Osteocyte (in vitro differentiated cells): Measurements from ENCODE around the gene CD276. TPM values are rescaled to one million over a fixed set of nuclear protein-coding genes. Genes with fewer than 3 reads are reported as not detected.

ENCODE experiments used
- DNase-seq: peaks from one replicate; pipeline ENCODE4 v3.0.0; 2021; ENCODE audit warnings: mixed read lengths; ENCODE audit not compliant: unreplicated experiment; ENCODE audit errors: extremely low spot score
- H3K27ac Mint-ChIP-seq: one replicate; pipeline ENCODE4 v1.8.0; 2021; ENCODE audit warnings: mild to moderate bottlenecking, mixed read lengths; ENCODE audit not compliant: unreplicated experiment
- H3K27me3 Mint-ChIP-seq: one replicate; pipeline ENCODE4 v1.8.0; 2021; ENCODE audit warnings: mixed read lengths; ENCODE audit not compliant: unreplicated experiment
- H3K36me3 Mint-ChIP-seq: one replicate; pipeline ENCODE4 v1.8.0; 2021; ENCODE audit warnings: mixed read lengths; ENCODE audit not compliant: unreplicated experiment
- H3K4me1 Mint-ChIP-seq: one replicate; pipeline ENCODE4 v1.8.0; 2021; ENCODE audit warnings: mixed read lengths; ENCODE audit not compliant: unreplicated experiment
- H3K4me3 Mint-ChIP-seq: one replicate; pipeline ENCODE4 v1.8.0; 2021; ENCODE audit warnings: mild to moderate bottlenecking, moderate library complexity, mixed read lengths; ENCODE audit not compliant: unreplicated experiment
- H3K9me3 Mint-ChIP-seq: one replicate; pipeline ENCODE4 v1.8.0; 2021; ENCODE audit warnings: mixed read lengths; ENCODE audit not compliant: unreplicated experiment
- CTCF ChIP-seq: fragments of 200-600 bp; sonication (generic); IDR thresholded peaks from 2 replicates; pipeline ENCODE4 v1.5.0; 2021; ENCODE audit warnings: antibody characterized with exemption, mild to moderate bottlenecking, moderate library complexity
- total RNA-seq: library from RNA; stranded (reverse); gene quantifications from 2 replicates; pipeline ENCODE4 v1.2.1, GENCODE V29; 2021

Gene CD276
- total RNA-seq, 1 donor from 2014 or later: 147 TPM

GRCh38 chr15:73711526-73711925 lies 27.3 kb downstream of the CD276 start:
- no peak overlapping the region for H3K4me3 Mint-ChIP-seq
- DNase-seq: no peak
- H3K4me1 Mint-ChIP-seq: no peaks in the 10 kb centered on the region
- H3K36me3 Mint-ChIP-seq: peaks cover 35% of the 10 kb centered on the region
- no peaks in the 10 kb centered on the region for H3K9me3 Mint-ChIP-seq
- no peak overlapping the region for H3K27ac Mint-ChIP-seq
- no peaks in the 10 kb centered on the region for H3K27me3 Mint-ChIP-seq
- TF ChIP-seq CTCF: no peak

GRCh38 chr15:73712107-73712506 lies 27.9 kb downstream of the CD276 start:
- H3K4me1 Mint-ChIP-seq: no peaks in the 10 kb centered on the region
- DNase-seq: no peak
- peaks cover 35% of the 10 kb centered on the region for H3K36me3 Mint-ChIP-seq
- H3K4me3 Mint-ChIP-seq: no peak overlapping the region
- H3K27ac Mint-ChIP-seq: peak overlapping the region; percentile 27
- TF ChIP-seq CTCF: no peak
- no peaks in the 10 kb centered on the region for H3K27me3 Mint-ChIP-seq
- H3K9me3 Mint-ChIP-seq: no peaks in the 10 kb centered on the region

GRCh38 chr15:73714695-73715301 lies 30.6 kb downstream of the CD276 start:
- DNase-seq: no peak
- TF ChIP-seq CTCF: no peak
- H3K36me3 Mint-ChIP-seq: peaks cover 23% of the 10 kb centered on the region
- H3K4me3 Mint-ChIP-seq: no peak overlapping the region
- H3K9me3 Mint-ChIP-seq: no peaks in the 10 kb centered on the region
- no peaks in the 10 kb centered on the region for H3K4me1 Mint-ChIP-seq
- peaks cover 6% of the 10 kb centered on the region for H3K27me3 Mint-ChIP-seq
- no peak overlapping the region for H3K27ac Mint-ChIP-seq

- no peak for DNase-seq
- Mint-ChIP-seq H3K36me3 (peaks cover 23% of the 10 kb centered on the region), H3K9me3 (no peaks in the 10 kb centered on the region), H3K4me1 (no peaks in the 10 kb centered on the region), H3K27ac (no peak overlapping the region), H3K4me3 (no peak overlapping the region), H3K27me3 (peaks cover 6% of the 10 kb centered on the region)
- TF ChIP-seq CTCF: no peak
These were observed 31.2 kb downstream of the CD276 start for GRCh38 chr15:73715417-73715816.

GRCh38 chr15:73716417-73716816 lies 32.2 kb downstream of the CD276 start:
- H3K9me3 Mint-ChIP-seq: no peaks in the 10 kb centered on the region
- DNase-seq: no peak

More at GRCh38 chr15:73716417-73716816, 32.2 kb downstream of the CD276 start:
- Mint-ChIP-seq H3K36me3 (peaks cover 23% of the 10 kb centered on the region), H3K4me1 (no peaks in the 10 kb centered on the region), H3K27ac (no peak overlapping the region), H3K4me3 (no peak overlapping the region), H3K27me3 (peaks cover 6% of the 10 kb centered on the region)
- no peak for TF ChIP-seq CTCF
